HG02642 (cell line): ENCODE data around the gene CHL1.

ENCODE experiments used
- ATAC-seq: cut with Tn5 transposase; IDR thresholded peaks from one replicate; pipeline ENCODE4 v1.9.1; 2021; ENCODE audit warnings: mild to moderate bottlenecking; ENCODE audit not compliant: unreplicated experiment, poor library complexity

The CHL1 gene

GRCh38 chr3:196311-197148 is at the start of gene CHL1:
TSS of gene CHL1 (plus strand) at chr3:196763. CDS start at chr3:319777, 123,014 bp downstream.
- ATAC-seq: peak; percentile 29

- no peak for ATAC-seq
These were observed 44.9 kb upstream of the CHL1 start for GRCh38 chr3:151614-152189.

- no peak for ATAC-seq
These were observed 36.6 kb upstream of the CHL1 start for GRCh38 chr3:159974-160373.

GRCh38 chr3:166071-166470 is 30.5 kb upstream of the CHL1 start:
- no peak for ATAC-seq

- no peak for ATAC-seq
These were observed 29.8 kb upstream of the CHL1 start for GRCh38 chr3:166799-167198.

GRCh38 chr3:173886-174285 is 22.7 kb upstream of the CHL1 start:
- peak; percentile 68 for ATAC-seq

- ATAC-seq: no peak
These were observed 11.6 kb upstream of the CHL1 start for GRCh38 chr3:184976-185375.

- peak; percentile 74 for ATAC-seq
These were observed 4.2 kb upstream of the CHL1 start for GRCh38 chr3:192215-192929.

GRCh38 chr3:194001-194400 is 2.6 kb upstream of the CHL1 start:
- ATAC-seq: no peak

- ATAC-seq: no peak
These were observed 2.1 kb upstream of the CHL1 start for GRCh38 chr3:194421-194820.

- no peak for ATAC-seq
These were observed 897 bp upstream of the CHL1 start for GRCh38 chr3:195666-196065.

GRCh38 chr3:197149-197827 is 725 bp downstream of the CHL1 start:
- peak; percentile 30 for ATAC-seq

- ATAC-seq: peak; percentile 46
These were observed 1.4 kb downstream of the CHL1 start for GRCh38 chr3:197828-198491.

- ATAC-seq: no peak
These were observed 3.3 kb downstream of the CHL1 start for GRCh38 chr3:199835-200234.

- ATAC-seq: no peak
These were observed 4.3 kb downstream of the CHL1 start for GRCh38 chr3:200758-201325.

- ATAC-seq: no peak
These were observed 7.5 kb downstream of the CHL1 start for GRCh38 chr3:204102-204501.

GRCh38 chr3:207973-208372 is 11.4 kb downstream of the CHL1 start:
- no peak for ATAC-seq

- ATAC-seq: no peak
These were observed 14.1 kb downstream of the CHL1 start for GRCh38 chr3:210669-211068.

GRCh38 chr3:212432-212831 is 15.9 kb downstream of the CHL1 start:
- peak; percentile 95 for ATAC-seq
